Tibial nerve (tissue), 4 donors: Measurements from ENCODE around the gene SLC25A51. TPM values are rescaled to one million over a fixed set of nuclear protein-coding genes. Genes with fewer than 3 reads are reported as not detected.

ENCODE experiments used
- small RNA-seq: library from RNA; depleted of rRNA; stranded (forward); fragments of <200 nt; gene quantifications from one replicate; pipeline ENCODE3, GENCODE V24; 2016
- total RNA-seq, 4 donors: library from RNA; depleted of rRNA; stranded (reverse); fragments of >200 nt; gene quantifications; one replicate each; pipeline ENCODE4 v1.1.0, GENCODE V29; 2016

Gene SLC25A51
- total RNA-seq, 4 donors from 2014 or later: 21.6 to 28.4 (median 25.7) TPM

Small RNAs within 50 kb of the gene (small RNA-seq; reads per million reads assigned to genes)
- not detected for gene RNU7-124P

Other genes starting within 250 kb of the SLC25A51 start
- 10 to 100 TPM; 10.2 to 27.5 (median 12.3) TPM for gene TRMT10B, start 150.3 kb downstream of the SLC25A51 start, total RNA-seq
- 10 to 100 TPM; 23.4 to 59.9 (median 39.3) TPM for gene EXOSC3, start 119.1 kb downstream of the SLC25A51 start, total RNA-seq
- 10 to 100 TPM; 18.6 to 31.4 (median 21.5) TPM for gene DCAF10, start 103.3 kb downstream of the SLC25A51 start, total RNA-seq
- gene SHB, start 165.1 kb upstream of the SLC25A51 start, total RNA-seq: 10 to 100 TPM in 2 of 4 donors, 1 to 10 TPM in 2; 6.3 to 15.9 (median 11.6) TPM